NCI-H82 treated with DMSO at 0.1 percent for 48 hours (cell line): Measurements from ENCODE around the gene WEE2.
A peak's percentile ranks its signal among the peaks of the same experiment; 100 is the strongest.
"Not testable (repeated sequence)": the region's sequence is repeated elsewhere in the genome, so short reads cannot be mapped to it uniquely, and the experiment has no call there.

ENCODE experiments used
- DNase-seq: peaks from one replicate; lab custom pipeline; 2025; ENCODE audit not compliant: unreplicated experiment; lab: John Stamatoyannopoulos, UW

WEE2 gene

GRCh38 chr7:141712603-141713255 lies 4.6 kb downstream of the WEE2 start:
- DNase-seq, result no peak

- DNase-seq, result no peak
Measured at GRCh38 chr7:141713890-141714289, 5.7 kb downstream of the WEE2 start.

- no peak for DNase-seq
Measured at GRCh38 chr7:141714571-141714970, 6.4 kb downstream of the WEE2 start.

- no peak for DNase-seq
Measured at GRCh38 chr7:141715018-141715417, 6.9 kb downstream of the WEE2 start.

- DNase-seq, result no peak
Measured at GRCh38 chr7:141715794-141716689, 7.9 kb downstream of the WEE2 start.

- no peak for DNase-seq
Measured at GRCh38 chr7:141717450-141717849, 9.3 kb downstream of the WEE2 start.

GRCh38 chr7:141722529-141722928 lies 14.4 kb downstream of the WEE2 start:
- DNase-seq, result no peak

- no peak for DNase-seq
Measured at GRCh38 chr7:141729020-141729419, 20.9 kb downstream of the WEE2 start.

GRCh38 chr7:141731476-141732149 lies 23.5 kb downstream of the WEE2 start:
- DNase-seq, result no peak

- no peak for DNase-seq
Measured at GRCh38 chr7:141737118-141737835, 29.1 kb downstream of the WEE2 start.

GRCh38 chr7:141737836-141738591 lies 29.9 kb downstream of the WEE2 start, which contains the start of gene SSBP1:
Gene SSBP1, plus strand, starts transcription at chr7:141738358. Its CDS starts 809 bp downstream, at chr7:141739167.
- peak; percentile 94 for DNase-seq

GRCh38 chr7:141738592-141739013 lies 30.4 kb downstream of the WEE2 start:
- DNase-seq, result no peak

GRCh38 chr7:141739250-141739649 lies 31.1 kb downstream of the WEE2 start:
- no peak for DNase-seq

GRCh38 chr7:141742229-141742628 lies 34.1 kb downstream of the WEE2 start:
- DNase-seq, result no peak

- DNase-seq, result no peak
Measured at GRCh38 chr7:141744131-141744530, 36.0 kb downstream of the WEE2 start.

- DNase-seq, result no peak
Measured at GRCh38 chr7:141748396-141748795, 40.2 kb downstream of the WEE2 start.

- DNase-seq, result not testable (repeated sequence)
Measured at GRCh38 chr7:141751904-141752303, 43.8 kb downstream of the WEE2 start.

- DNase-seq, result no peak
Measured at GRCh38 chr7:141752634-141753033, 44.5 kb downstream of the WEE2 start.

GRCh38 chr7:141754939-141755338 lies 46.8 kb downstream of the WEE2 start:
- DNase-seq, result no peak

GRCh38 chr7:141763797-141764196 lies 55.6 kb downstream of the WEE2 start, which contains the start of gene TAS2R3:
Gene TAS2R3, plus strand, starts transcription at chr7:141764097. Its CDS starts 62 bp downstream, at chr7:141764159.
- DNase-seq, result no peak
